ENCODE data around the gene TMEM139. TPM values are rescaled to one million over a fixed set of nuclear protein-coding genes. Genes with fewer than 3 reads are reported as not detected.

Gene TMEM139
- total RNA-seq, 1 experiment from 2014 or later: 48.4 TPM

GRCh38 chr7:143238289-143238980 lies 46.3 kb upstream of the TMEM139 start:
- Mint-ChIP-seq H3K4me3 (ENCODE audit: low read depth, unreplicated experiment) (no peak overlapping the region), H3K4me1 (ENCODE audit: low read depth, unreplicated experiment) (peaks cover 8% of the 10 kb centered on the region), H3K36me3 (ENCODE audit: insufficient read depth, unreplicated experiment) (no peaks in the 10 kb centered on the region), H3K9me3 (ENCODE audit: low read depth, unreplicated experiment) (no peaks in the 10 kb centered on the region), H3K27ac (ENCODE audit: unreplicated experiment) (no peak overlapping the region), H3K27me3 (ENCODE audit: unreplicated experiment) (peaks cover 21% of the 10 kb centered on the region)
- TF ChIP-seq CTCF (IDR thresholded peaks at IDR 0.05; ENCODE audit: unreplicated experiment): no peak
- no peak for DNase-seq
- CTCF ChIA-PET: no interaction called here
- intact Hi-C loops (cut with micrococcal nuclease; ENCODE audit: unreplicated experiment): no loop called here
- BruUV-seq (replicated peaks): no TSS peak

- Mint-ChIP-seq H3K27ac (ENCODE audit: unreplicated experiment) (no peak overlapping the region), H3K9me3 (ENCODE audit: low read depth, unreplicated experiment) (no peaks in the 10 kb centered on the region), H3K27me3 (ENCODE audit: unreplicated experiment) (peaks cover 21% of the 10 kb centered on the region), H3K4me1 (ENCODE audit: low read depth, unreplicated experiment) (peaks cover 14% of the 10 kb centered on the region), H3K4me3 (ENCODE audit: low read depth, unreplicated experiment) (no peak overlapping the region), H3K36me3 (ENCODE audit: insufficient read depth, unreplicated experiment) (no peaks in the 10 kb centered on the region)
- CTCF ChIA-PET: interaction anchor here (0.7 to 2.1 kb wide), 9 partner anchors 19 to 176 kb away, joined by 3 to 16 read pairs (median 6); partner anchors contain the start of genes GSTK1 and TAS2R40
- DNase-seq: no peak
- intact Hi-C loops (cut with micrococcal nuclease; ENCODE audit: unreplicated experiment): loop anchor here (1.0 to 10.0 kb wide), 4 partner anchors 65 to 255 kb away; partner anchors contain the start of gene EPHA1
- no TSS peak for BruUV-seq (replicated peaks)
- no peak for TF ChIP-seq CTCF (IDR thresholded peaks at IDR 0.05; ENCODE audit: unreplicated experiment)
These were observed 44.9 kb upstream of the TMEM139 start for GRCh38 chr7:143239813-143240212.

- no TSS peak for BruUV-seq (replicated peaks)
- peak; percentile 63 for TF ChIP-seq CTCF (IDR thresholded peaks at IDR 0.05; ENCODE audit: unreplicated experiment)
- Mint-ChIP-seq H3K27ac (ENCODE audit: unreplicated experiment) (no peak overlapping the region), H3K4me1 (ENCODE audit: low read depth, unreplicated experiment) (peaks cover 20% of the 10 kb centered on the region), H3K4me3 (ENCODE audit: low read depth, unreplicated experiment) (no peak overlapping the region), H3K36me3 (ENCODE audit: insufficient read depth, unreplicated experiment) (no peaks in the 10 kb centered on the region), H3K9me3 (ENCODE audit: low read depth, unreplicated experiment) (no peaks in the 10 kb centered on the region), H3K27me3 (ENCODE audit: unreplicated experiment) (peaks cover 21% of the 10 kb centered on the region)
- CTCF ChIA-PET: interaction anchor here (0.6 to 2.1 kb wide), 14 partner anchors 15 to 732 kb away, joined by 3 to 16 read pairs (median 6); partner anchors contain the start of genes GSTK1 and TAS2R40
- intact Hi-C loops (cut with micrococcal nuclease; ENCODE audit: unreplicated experiment): loop anchor here (1.0 to 10.0 kb wide), 4 partner anchors 65 to 254 kb away; partner anchors contain the start of gene EPHA1
- peak; percentile 69 for DNase-seq
These were observed 44.2 kb upstream of the TMEM139 start for GRCh38 chr7:143240291-143241168.

GRCh38 chr7:143242306-143242705 lies 42.5 kb upstream of the TMEM139 start:
- CTCF ChIA-PET: no interaction called here
- intact Hi-C loops (cut with micrococcal nuclease; ENCODE audit: unreplicated experiment): loop anchor here (10.0 kb wide), 1 partner anchor 252 kb away; no protein-coding TSS in a partner anchor
- no TSS peak for BruUV-seq (replicated peaks)
- Mint-ChIP-seq H3K36me3 (ENCODE audit: insufficient read depth, unreplicated experiment) (no peaks in the 10 kb centered on the region), H3K4me3 (ENCODE audit: low read depth, unreplicated experiment) (no peak overlapping the region), H3K9me3 (ENCODE audit: low read depth, unreplicated experiment) (no peaks in the 10 kb centered on the region), H3K4me1 (ENCODE audit: low read depth, unreplicated experiment) (peaks cover 37% of the 10 kb centered on the region), H3K27me3 (ENCODE audit: unreplicated experiment) (peaks cover 3% of the 10 kb centered on the region), H3K27ac (ENCODE audit: unreplicated experiment) (no peak overlapping the region)
- no peak for TF ChIP-seq CTCF (IDR thresholded peaks at IDR 0.05; ENCODE audit: unreplicated experiment)
- DNase-seq: no peak
